Uterus (tissue), 2 donors: ENCODE results near the gene RNF217.

Experiments used
- POLR2A ChIP-seq, 2 donors: fragments of 450-650 bp; IDR thresholded peaks; one replicate each; pipeline ENCODE4 v1.6.1; 2016; ENCODE audit warnings: antibody characterized with exemption in 2 of 2, mild to moderate bottlenecking in 1 of 2, moderate library complexity in 1 of 2
- TF ChIP-seq, protein P1 (sequence below), 4 experiments: fragments of 200-600 bp in 2 of 4; fragments of 450-650 bp in 2 of 4; sonication (generic) in 2 of 4; IDR thresholded peaks; one replicate each; pipeline ENCODE4 v1.5.1; 2016 to 2019; ENCODE audit warnings: antibody characterized with exemption in 4 of 4, mild to moderate bottlenecking in 2 of 4, moderate library complexity in 1 of 4

DNA sequence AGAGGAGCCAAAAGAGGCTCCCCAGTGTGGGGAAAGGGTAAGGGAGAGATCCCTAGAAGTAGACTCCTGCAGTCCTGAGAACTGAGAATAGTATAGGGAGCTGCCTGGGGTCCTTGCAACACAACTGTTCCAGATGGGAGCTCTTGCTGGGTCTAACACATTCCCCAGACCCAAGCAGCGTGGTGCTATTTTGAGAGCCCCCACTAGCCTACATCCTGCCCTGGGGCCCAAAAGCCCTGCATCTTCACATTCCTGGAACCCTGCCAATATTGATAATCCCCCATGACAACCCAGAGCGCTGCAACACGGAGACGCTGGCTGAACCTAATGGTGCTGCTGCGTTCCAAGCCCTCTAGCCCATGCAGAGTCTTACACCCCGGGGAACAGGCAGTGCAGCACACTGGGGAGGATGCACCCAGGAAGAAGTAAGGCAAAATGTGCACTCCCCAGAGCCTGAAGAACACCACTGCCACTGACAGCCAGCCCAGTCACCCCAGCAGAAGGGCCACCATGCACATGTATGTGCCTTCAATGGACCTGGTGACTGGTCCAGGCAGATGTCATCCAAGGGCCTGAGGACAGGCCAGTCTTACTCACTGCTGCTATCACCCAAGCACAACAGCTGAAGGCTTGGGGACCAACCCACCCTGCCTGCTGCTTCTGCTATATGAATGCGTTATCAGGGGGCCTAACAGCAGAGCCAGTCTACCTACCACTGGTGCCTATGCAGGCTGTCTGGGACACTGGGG is 7.0 kb upstream of the RNF217 start:
- no peak for TF ChIP-seq POLR2A (IDR thresholded peaks at IDR 0.05)
- TF ChIP-seq, protein P1, sequence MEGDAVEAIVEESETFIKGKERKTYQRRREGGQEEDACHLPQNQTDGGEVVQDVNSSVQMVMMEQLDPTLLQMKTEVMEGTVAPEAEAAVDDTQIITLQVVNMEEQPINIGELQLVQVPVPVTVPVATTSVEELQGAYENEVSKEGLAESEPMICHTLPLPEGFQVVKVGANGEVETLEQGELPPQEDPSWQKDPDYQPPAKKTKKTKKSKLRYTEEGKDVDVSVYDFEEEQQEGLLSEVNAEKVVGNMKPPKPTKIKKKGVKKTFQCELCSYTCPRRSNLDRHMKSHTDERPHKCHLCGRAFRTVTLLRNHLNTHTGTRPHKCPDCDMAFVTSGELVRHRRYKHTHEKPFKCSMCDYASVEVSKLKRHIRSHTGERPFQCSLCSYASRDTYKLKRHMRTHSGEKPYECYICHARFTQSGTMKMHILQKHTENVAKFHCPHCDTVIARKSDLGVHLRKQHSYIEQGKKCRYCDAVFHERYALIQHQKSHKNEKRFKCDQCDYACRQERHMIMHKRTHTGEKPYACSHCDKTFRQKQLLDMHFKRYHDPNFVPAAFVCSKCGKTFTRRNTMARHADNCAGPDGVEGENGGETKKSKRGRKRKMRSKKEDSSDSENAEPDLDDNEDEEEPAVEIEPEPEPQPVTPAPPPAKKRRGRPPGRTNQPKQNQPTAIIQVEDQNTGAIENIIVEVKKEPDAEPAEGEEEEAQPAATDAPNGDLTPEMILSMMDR (IDR thresholded peaks at IDR 0.05) = no peak
